Measurements from ENCODE around the gene TRIO. TPM values are rescaled to one million over a fixed set of nuclear protein-coding genes. Genes with fewer than 3 reads are reported as not detected.

The TRIO gene
- total and polyA plus RNA-seq, 10 of the 15 experiments (the other 5 are each of a cell fraction or from before 2014, with no cell fraction given): 5.1 to 96.4 (median 44.6) TPM

GRCh38 chr5:14264605-14265316 is 121.6 kb downstream of the TRIO start (continued):
- TF ChIP-seq REST (IDR thresholded peaks at IDR 0.05; ENCODE audit: low read depth, low read length) (no peak), NRF1 (conservative IDR thresholded peaks at IDR 0.05; ENCODE audit: low read depth, low read length) (peak; percentile 83), HSF1 (IDR thresholded peaks at IDR 0.05; ENCODE audit: low read depth, low read length) (no peak), SPI1 (IDR thresholded peaks at IDR 0.05; ENCODE audit: borderline replicate concordance, insufficient read depth, low read depth, low read length) (0 out of 2 replicates have a peak, but pooled peaks have one; percentile 7), FOXM1 (IDR thresholded peaks at IDR 0.05; ENCODE audit: low read depth, low read length) (no peak), SMAD1 (IDR thresholded peaks at IDR 0.05; ENCODE audit: low read depth, partially characterized antibody) (no peak), MEF2B (IDR thresholded peaks at IDR 0.05; ENCODE audit: partially characterized antibody, poor library complexity, severe bottlenecking) (no peak), ZBED1 (IDR thresholded peaks at IDR 0.05; ENCODE audit: borderline replicate concordance) (no peak), BHLHE40 (IDR thresholded peaks at IDR 0.05; ENCODE audit: borderline replicate concordance in 1 of 2, low read depth in 2 of 2, low read length in 1 of 2) (peak; percentile 71 to 90; a peak in 3 of 4 replicates), TCF12 (IDR thresholded peaks at IDR 0.05; ENCODE audit: low read depth, low read length) (no peak)
